ENCODE data around the gene DSEL. TPM values are rescaled to one million over a fixed set of nuclear protein-coding genes. Genes with fewer than 3 reads are reported as not detected.
A peak's percentile ranks its signal among the peaks of the same experiment; 100 is the strongest.

DSEL gene
- total RNA-seq, 1 experiment from 2014 or later, result 6.8 TPM

- H3K9me3 ChIP-seq (ENCODE audit: control insufficient read depth, insufficient read depth, low read depth, low read length), result no peaks in the 10 kb centered on the region
- ATAC-seq (no peak), DNase-seq (ENCODE audit: low read depth, low spot score) (no peak)
- intact Hi-C loops (cut with micrococcal nuclease; ENCODE audit: unreplicated experiment), result no loop called here
- no TSS peak for BruUV-seq (replicated peaks)
- no peaks in the 10 kb centered on the region for H3K4me1 ChIP-seq (ENCODE audit: control insufficient read depth, insufficient read depth, low read length)
- H3K4me3 ChIP-seq (ENCODE audit: low read depth in 2 of 2, low read length in 2 of 2), result no peak overlapping the region
- POLR2A ChIA-PET, result no interaction called here
- H3K27me3 ChIP-seq (ENCODE audit: control insufficient read depth, insufficient read depth, low read length), result no peaks in the 10 kb centered on the region
- no peaks in the 10 kb centered on the region for H3K36me3 ChIP-seq (ENCODE audit: control insufficient read depth, insufficient read depth, low read length)
- no peak for TF ChIP-seq SIN3A (IDR thresholded peaks at IDR 0.05; ENCODE audit: borderline replicate concordance, insufficient read depth, low read depth, low read length)
- TF ChIP-seq CTCF (IDR thresholded peaks at IDR 0.05), result no peak
- TF ChIP-seq REST (IDR thresholded peaks at IDR 0.05; ENCODE audit: insufficient read depth in 1 of 2, low read depth in 2 of 2, low read length in 1 of 2), result no peak
- TF ChIP-seq POLR2AphosphoS5 (IDR thresholded peaks at IDR 0.05; ENCODE audit: low read depth, low read length), result no peak
- no peak for TF ChIP-seq TCF7L2 (IDR thresholded peaks at IDR 0.05; ENCODE audit: low read depth, low read length)
- CTCF ChIA-PET, result no interaction called here
- in situ Hi-C loops (cut with HindIII; ENCODE audit: low pct_unique_long_range_greater_than_20kb, low sequenced_read_pairs), result no loop called here
- no peak overlapping the region for H3K27ac ChIP-seq (ENCODE audit: low read length)
Observed at GRCh38 chr18:67531929-67532328, 15.4 kb upstream of the DSEL start.

GRCh38 chr18:67525328-67526099 is 9.0 kb upstream of the DSEL start:
- ATAC-seq (peak; percentile 90), DNase-seq (ENCODE audit: low read depth, low spot score) (peak; percentile 55)
- CTCF ChIA-PET, result no interaction called here
- in situ Hi-C loops (cut with HindIII; ENCODE audit: low pct_unique_long_range_greater_than_20kb, low sequenced_read_pairs) (no loop called here), intact Hi-C loops (cut with micrococcal nuclease; ENCODE audit: unreplicated experiment) (no loop called here)
- TF ChIP-seq SIN3A (IDR thresholded peaks at IDR 0.05; ENCODE audit: borderline replicate concordance, insufficient read depth, low read depth, low read length) (no peak), CTCF (IDR thresholded peaks at IDR 0.05) (no peak), TCF7L2 (IDR thresholded peaks at IDR 0.05; ENCODE audit: low read depth, low read length) (no peak), REST (IDR thresholded peaks at IDR 0.05; ENCODE audit: insufficient read depth in 1 of 2, low read depth in 2 of 2, low read length in 1 of 2) (no peak), POLR2AphosphoS5 (IDR thresholded peaks at IDR 0.05; ENCODE audit: low read depth, low read length) (no peak)
- Histone ChIP-seq H3K36me3 (ENCODE audit: control insufficient read depth, insufficient read depth, low read length) (no peaks in the 10 kb centered on the region), H3K27ac (ENCODE audit: low read length) (peak overlapping the region; percentile 63; the same call in 1 of the 2 replicates), H3K9me3 (ENCODE audit: control insufficient read depth, insufficient read depth, low read depth, low read length) (no peaks in the 10 kb centered on the region), H3K27me3 (ENCODE audit: control insufficient read depth, insufficient read depth, low read length) (no peaks in the 10 kb centered on the region), H3K4me3 (ENCODE audit: low read depth in 2 of 2, low read length in 2 of 2) (no peak overlapping the region), H3K4me1 (ENCODE audit: control insufficient read depth, insufficient read depth, low read length) (peaks cover 4% of the 10 kb centered on the region; the same call in 1 of the 2 replicates)
- POLR2A ChIA-PET, result interaction anchor here (1.1 kb wide), 1 partner anchor 9 kb away, joined by 3 read pairs; no protein-coding TSS in a partner anchor
- BruUV-seq (replicated peaks), result no TSS peak

Data from Panc1 (cell line).